Measurements from ENCODE around the gene HMCN1. TPM values are rescaled to one million over a fixed set of nuclear protein-coding genes. Genes with fewer than 3 reads are reported as not detected.

Gene HMCN1
- total RNA-seq, 4 donors from 2014 or later, result 53.0 to 87.9 (median 76.8) TPM

- Histone ChIP-seq H3K4me1 (peaks cover 0 to 3% (median 0%) of the 10 kb centered on the region in 4 donors), H3K4me3 (peak overlapping the region; percentile 2 to 27 (median 13)), H3K27me3 (no peaks in the 10 kb centered on the region), H3K9me3 (no peaks in the 10 kb centered on the region), H3K36me3 (no peaks in the 10 kb centered on the region), H3K27ac (replicated peaks in 1 of 4) (peak overlapping the region in 2 of 4 donors; percentile 8 to 48)
- 63% methylated on average over 8 of the region's 8 CpGs for WGBS
- TF ChIP-seq POLR2AphosphoS5 (IDR thresholded peaks at IDR 0.05) (peak in 1 of 2 donors; percentile 20), CTCF (IDR thresholded peaks at IDR 0.05) (no peak), EP300 (IDR thresholded peaks at IDR 0.05) (no peak)
- intact Hi-C loops (cut with DNase I), result no loop called here
- no peak for DNase-seq (ENCODE audit: extremely low spot score)
Observed at GRCh38 chr1:185694081-185694480, 40.1 kb upstream of the HMCN1 start.

GRCh38 chr1:185695299-185695698 is 38.9 kb upstream of the HMCN1 start:
- no peak for DNase-seq (ENCODE audit: extremely low spot score)
- H3K27me3 ChIP-seq, result no peaks in the 10 kb centered on the region
- TF ChIP-seq POLR2AphosphoS5 (IDR thresholded peaks at IDR 0.05), result no peak
- peak in 1 of 3 experiments; percentile 19 for TF ChIP-seq CTCF (IDR thresholded peaks at IDR 0.05)
- no peak for TF ChIP-seq EP300 (IDR thresholded peaks at IDR 0.05)
- H3K4me3 ChIP-seq, result no peak overlapping the region
- intact Hi-C loops (cut with DNase I), result no loop called here
- H3K36me3 ChIP-seq, result no peaks in the 10 kb centered on the region
- no peaks in the 10 kb centered on the region for H3K9me3 ChIP-seq
- peaks cover 0 to 3% (median 0%) of the 10 kb centered on the region in 4 donors for H3K4me1 ChIP-seq
- no peak overlapping the region for H3K27ac ChIP-seq (replicated peaks in 1 of 4)

GRCh38 chr1:185696422-185697150 is 37.6 kb upstream of the HMCN1 start:
- Histone ChIP-seq H3K27ac (replicated peaks in 1 of 4) (no peak overlapping the region), H3K9me3 (no peaks in the 10 kb centered on the region), H3K4me3 (no peak overlapping the region), H3K27me3 (no peaks in the 10 kb centered on the region), H3K4me1 (peaks cover 0 to 3% (median 0%) of the 10 kb centered on the region in 4 donors), H3K36me3 (no peaks in the 10 kb centered on the region)
- DNase-seq (ENCODE audit: extremely low spot score), result no peak
- WGBS, result 91% methylated on average over 4 of the region's 4 CpGs
- TF ChIP-seq POLR2AphosphoS5 (IDR thresholded peaks at IDR 0.05), result no peak
- TF ChIP-seq EP300 (IDR thresholded peaks at IDR 0.05), result no peak
- intact Hi-C loops (cut with DNase I), result no loop called here

DNA sequence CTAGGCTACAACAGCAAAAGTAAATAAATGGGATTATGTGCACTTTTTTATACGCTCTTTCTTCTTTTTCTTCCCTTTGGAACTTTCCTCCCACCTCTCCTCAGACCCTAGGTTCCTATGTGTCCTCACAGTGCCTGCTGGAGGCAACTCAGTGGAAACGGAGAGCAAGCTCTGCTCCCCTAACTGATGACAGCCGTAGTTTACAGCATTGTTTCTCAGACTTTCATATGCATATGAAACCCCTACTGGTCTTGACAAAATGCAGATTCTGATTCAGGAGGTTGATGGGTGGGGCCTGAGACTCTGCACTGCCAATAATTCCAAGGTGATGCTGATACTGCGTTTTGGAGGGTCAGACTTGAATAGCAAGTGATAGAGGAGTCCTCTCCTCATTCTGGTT is 34.3 kb upstream of the HMCN1 start:
- TF ChIP-seq POLR2AphosphoS5 (IDR thresholded peaks at IDR 0.05), result no peak
- TF ChIP-seq POLR2A (IDR thresholded peaks at IDR 0.05; ENCODE audit: low read depth), result no peak
- TF ChIP-seq EP300 (IDR thresholded peaks at IDR 0.05), result no peak
- no peak for TF ChIP-seq CTCF (IDR thresholded peaks at IDR 0.05)
- intact Hi-C loops (cut with DNase I), result no loop called here
- no peaks in the 10 kb centered on the region for H3K9me3 ChIP-seq
- no peaks in the 10 kb centered on the region for H3K4me1 ChIP-seq
- H3K36me3 ChIP-seq, result no peaks in the 10 kb centered on the region
- H3K27ac ChIP-seq (replicated peaks in 1 of 4), result no peak overlapping the region
- no peaks in the 10 kb centered on the region for H3K27me3 ChIP-seq
- no peak overlapping the region for H3K4me3 ChIP-seq
- DNase-seq (ENCODE audit: extremely low spot score), result no peak
- WGBS, result 91% methylated on average over 4 of the region's 4 CpGs

DNA sequence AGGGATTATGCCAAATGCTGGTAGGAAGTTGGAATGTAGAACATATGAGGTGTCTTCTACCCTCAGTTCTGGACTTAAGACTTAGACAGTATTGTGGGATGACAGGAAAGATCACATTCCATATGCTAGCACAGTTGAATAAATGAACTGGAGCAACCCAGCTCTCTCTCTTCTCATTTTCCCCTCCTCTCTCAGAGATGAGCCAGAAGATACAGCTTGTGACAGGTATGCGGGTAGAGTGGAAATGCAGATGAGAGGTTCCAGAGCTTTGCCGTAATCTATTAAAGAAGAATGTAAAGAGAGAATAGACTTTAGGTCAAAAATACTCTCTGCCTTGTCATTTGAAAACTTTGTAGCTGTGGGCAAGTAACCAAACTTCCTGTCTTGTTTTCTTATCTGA is 32.5 kb upstream of the HMCN1 start:
- Histone ChIP-seq H3K4me3 (no peak overlapping the region), H3K4me1 (no peaks in the 10 kb centered on the region), H3K9me3 (no peaks in the 10 kb centered on the region), H3K27me3 (no peaks in the 10 kb centered on the region), H3K27ac (replicated peaks in 1 of 4) (no peak overlapping the region), H3K36me3 (no peaks in the 10 kb centered on the region)
- no peak for DNase-seq (ENCODE audit: extremely low spot score)
- no peak for TF ChIP-seq POLR2A (IDR thresholded peaks at IDR 0.05; ENCODE audit: low read depth)
- TF ChIP-seq POLR2AphosphoS5 (IDR thresholded peaks at IDR 0.05), result no peak
- whole genome bisulfite sequencing, result 80% methylated on average over 2 of the region's 2 CpGs
- intact Hi-C loops (cut with DNase I), result no loop called here

GRCh38 chr1:185704181-185704580 is 30.0 kb upstream of the HMCN1 start:
- Histone ChIP-seq H3K36me3 (no peaks in the 10 kb centered on the region), H3K4me1 (no peaks in the 10 kb centered on the region), H3K27ac (replicated peaks in 1 of 4) (no peak overlapping the region), H3K27me3 (no peaks in the 10 kb centered on the region), H3K9me3 (no peaks in the 10 kb centered on the region), H3K4me3 (no peak overlapping the region)
- TF ChIP-seq POLR2A (IDR thresholded peaks at IDR 0.05; ENCODE audit: low read depth) (no peak), POLR2AphosphoS5 (IDR thresholded peaks at IDR 0.05) (no peak), CTCF (IDR thresholded peaks at IDR 0.05) (no peak), EP300 (IDR thresholded peaks at IDR 0.05) (no peak)
- intact Hi-C loops (cut with DNase I), result no loop called here
- no peak for DNase-seq (ENCODE audit: extremely low spot score)
- 90% methylated on average over 3 of the region's 3 CpGs for whole genome bisulfite sequencing

Data from esophagus muscularis mucosa (tissue), 4 donors.